HEK293 (cell line): ENCODE data around the gene CEP44.

Experiments used
- CTCF ChIA-PET: fragments of 350-600 bp; formaldehyde crosslinking; extraction: SDS; loops from one replicate; lab custom pipeline; 2021; ENCODE audit warnings: antibody characterized with exemption; lab: Yijun Ruan, JAX
- POLR2A ChIA-PET: fragments of 300-600 bp; formaldehyde crosslinking; extraction: SDS; loops from one replicate; lab custom pipeline; 2020; ENCODE audit warnings: antibody characterized with exemption, inconsistent platforms; lab: Yijun Ruan, JAX
- H3K27ac ChIP-seq: fragments of 200-500 bp; sonication (Bioruptor generic); 2 replicates; pipeline ENCODE4 v1.5.1; 2014; ENCODE audit warnings: low read depth, low read length, control low read depth, inconsistent platforms; ENCODE audit errors: extremely low read depth
- H3K36me3 ChIP-seq, 2 experiments: fragments of 200-500 bp in 1 of 2; sonication (Bioruptor generic) in 1 of 2; 1 replicate in 1 of 2; 2 replicates in 1 of 2; pipeline ENCODE4 v1.5.1; 2014 to 2017; ENCODE audit warnings: inconsistent platforms in 2 of 2, low read length in 2 of 2; ENCODE audit not compliant: control insufficient read depth in 2 of 2, insufficient read depth in 1 of 2
- H3K4me1 ChIP-seq: fragments of 200-500 bp; sonication (Bioruptor generic); 2 replicates; pipeline ENCODE4 v1.5.1; 2014; ENCODE audit warnings: mild to moderate bottlenecking, low read length, inconsistent platforms; ENCODE audit not compliant: control insufficient read depth, insufficient read depth
- H3K4me3 ChIP-seq: 2 replicates; pipeline ENCODE4 v1.5.1; 2011; ENCODE audit warnings: low read depth, mild to moderate bottlenecking, control low read depth, low read length, moderate library complexity
- H3K9me3 ChIP-seq: fragments of 200-500 bp; sonication (Bioruptor generic); 2 replicates; pipeline ENCODE4 v1.5.1; 2014; ENCODE audit warnings: low read depth, low read length, inconsistent platforms; ENCODE audit not compliant: control insufficient read depth, insufficient read depth
- ZNF544 ChIP-seq: fragments of 450-650 bp; formaldehyde crosslinking; IDR thresholded peaks from 2 replicates; pipeline ENCODE4 v1.5.0; 2017; ENCODE audit warnings: missing biosample characterization, missing genetic modification characterization
- ZNF768 ChIP-seq: fragments of 450-650 bp; formaldehyde crosslinking; IDR thresholded peaks from 2 replicates; pipeline ENCODE4 v1.5.1; 2018; ENCODE audit warnings: missing biosample characterization, mild to moderate bottlenecking, missing genetic modification characterization
- ZNF792 ChIP-seq: fragments of 450-650 bp; formaldehyde crosslinking; IDR thresholded peaks from 2 replicates; pipeline ENCODE4 v1.5.1; 2016; ENCODE audit warnings: missing biosample characterization, missing genetic modification characterization
- TF ChIP-seq, protein P1 (sequence below): fragments of 450-650 bp; formaldehyde crosslinking; IDR thresholded peaks from 2 replicates; pipeline ENCODE4 v1.5.1; 2017; ENCODE audit warnings: missing biosample characterization, missing genetic modification characterization
- TF ChIP-seq, protein P2 (sequence below): fragments of 450-650 bp; formaldehyde crosslinking; IDR thresholded peaks from 2 replicates; pipeline ENCODE4 v1.5.1; 2017; ENCODE audit warnings: missing biosample characterization, missing genetic modification characterization
- TF ChIP-seq, protein P3 (sequence below): fragments of 450-650 bp; formaldehyde crosslinking; IDR thresholded peaks from 2 replicates; pipeline ENCODE4 v1.5.1; 2016; ENCODE audit warnings: missing biosample characterization, missing genetic modification characterization, borderline replicate concordance
- TF ChIP-seq, protein P4 (sequence below): fragments of 450-650 bp; formaldehyde crosslinking; IDR thresholded peaks from 2 replicates; pipeline ENCODE4 v1.5.1; 2016; ENCODE audit warnings: missing biosample characterization, missing genetic modification characterization

Gene CEP44

DNA sequence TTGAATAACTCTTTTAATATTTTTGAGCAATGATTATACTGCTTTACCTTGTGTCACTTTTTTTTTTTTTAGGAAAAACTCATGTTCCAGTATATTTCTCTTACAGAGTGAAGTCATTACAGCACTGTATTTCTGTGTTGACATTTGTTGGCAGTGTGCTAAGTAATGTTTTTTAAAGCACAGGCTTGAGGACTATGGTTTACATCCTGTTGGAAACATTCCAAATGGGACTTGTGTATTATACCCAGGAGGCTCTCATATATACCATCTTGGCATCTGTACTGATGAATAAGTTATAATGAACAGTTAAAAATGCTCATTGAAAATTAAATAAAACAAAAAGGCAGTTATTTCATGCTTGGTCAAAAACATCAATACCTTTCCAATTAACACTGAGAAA, 33.8 kb downstream of the CEP44 start:
- CTCF ChIA-PET, result no interaction called here

More for the DNA sequence above, 33.8 kb downstream of the CEP44 start:
- Histone ChIP-seq H3K4me1 (peaks cover 3% of the 10 kb centered on the region; the same call in 1 of the 2 replicates), H3K4me3 (no peak overlapping the region), H3K9me3 (no peaks in the 10 kb centered on the region), H3K27ac (no peak overlapping the region), H3K36me3 (peaks cover 0 to 27% of the 10 kb centered on the region in 2 experiments; a peak in 1 of 3 replicates)
- TF ChIP-seq, protein P1, sequence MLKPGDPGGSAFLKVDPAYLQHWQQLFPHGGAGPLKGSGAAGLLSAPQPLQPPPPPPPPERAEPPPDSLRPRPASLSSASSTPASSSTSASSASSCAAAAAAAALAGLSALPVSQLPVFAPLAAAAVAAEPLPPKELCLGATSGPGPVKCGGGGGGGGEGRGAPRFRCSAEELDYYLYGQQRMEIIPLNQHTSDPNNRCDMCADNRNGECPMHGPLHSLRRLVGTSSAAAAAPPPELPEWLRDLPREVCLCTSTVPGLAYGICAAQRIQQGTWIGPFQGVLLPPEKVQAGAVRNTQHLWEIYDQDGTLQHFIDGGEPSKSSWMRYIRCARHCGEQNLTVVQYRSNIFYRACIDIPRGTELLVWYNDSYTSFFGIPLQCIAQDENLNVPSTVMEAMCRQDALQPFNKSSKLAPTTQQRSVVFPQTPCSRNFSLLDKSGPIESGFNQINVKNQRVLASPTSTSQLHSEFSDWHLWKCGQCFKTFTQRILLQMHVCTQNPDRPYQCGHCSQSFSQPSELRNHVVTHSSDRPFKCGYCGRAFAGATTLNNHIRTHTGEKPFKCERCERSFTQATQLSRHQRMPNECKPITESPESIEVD, result peak; percentile 39; the same call in 1 of the 2 replicates
- TF ChIP-seq, protein P2, sequence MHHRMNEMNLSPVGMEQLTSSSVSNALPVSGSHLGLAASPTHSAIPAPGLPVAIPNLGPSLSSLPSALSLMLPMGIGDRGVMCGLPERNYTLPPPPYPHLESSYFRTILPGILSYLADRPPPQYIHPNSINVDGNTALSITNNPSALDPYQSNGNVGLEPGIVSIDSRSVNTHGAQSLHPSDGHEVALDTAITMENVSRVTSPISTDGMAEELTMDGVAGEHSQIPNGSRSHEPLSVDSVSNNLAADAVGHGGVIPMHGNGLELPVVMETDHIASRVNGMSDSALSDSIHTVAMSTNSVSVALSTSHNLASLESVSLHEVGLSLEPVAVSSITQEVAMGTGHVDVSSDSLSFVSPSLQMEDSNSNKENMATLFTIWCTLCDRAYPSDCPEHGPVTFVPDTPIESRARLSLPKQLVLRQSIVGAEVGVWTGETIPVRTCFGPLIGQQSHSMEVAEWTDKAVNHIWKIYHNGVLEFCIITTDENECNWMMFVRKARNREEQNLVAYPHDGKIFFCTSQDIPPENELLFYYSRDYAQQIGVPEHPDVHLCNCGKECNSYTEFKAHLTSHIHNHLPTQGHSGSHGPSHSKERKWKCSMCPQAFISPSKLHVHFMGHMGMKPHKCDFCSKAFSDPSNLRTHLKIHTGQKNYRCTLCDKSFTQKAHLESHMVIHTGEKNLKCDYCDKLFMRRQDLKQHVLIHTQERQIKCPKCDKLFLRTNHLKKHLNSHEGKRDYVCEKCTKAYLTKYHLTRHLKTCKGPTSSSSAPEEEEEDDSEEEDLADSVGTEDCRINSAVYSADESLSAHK (tag by site-specific recombination), result no peak
- TF ChIP-seq ZNF544 (tag by site-specific recombination) (no peak), ZNF768 (tag by site-specific recombination) (no peak), ZNF792 (tag by site-specific recombination) (no peak)
- TF ChIP-seq, protein P3, sequence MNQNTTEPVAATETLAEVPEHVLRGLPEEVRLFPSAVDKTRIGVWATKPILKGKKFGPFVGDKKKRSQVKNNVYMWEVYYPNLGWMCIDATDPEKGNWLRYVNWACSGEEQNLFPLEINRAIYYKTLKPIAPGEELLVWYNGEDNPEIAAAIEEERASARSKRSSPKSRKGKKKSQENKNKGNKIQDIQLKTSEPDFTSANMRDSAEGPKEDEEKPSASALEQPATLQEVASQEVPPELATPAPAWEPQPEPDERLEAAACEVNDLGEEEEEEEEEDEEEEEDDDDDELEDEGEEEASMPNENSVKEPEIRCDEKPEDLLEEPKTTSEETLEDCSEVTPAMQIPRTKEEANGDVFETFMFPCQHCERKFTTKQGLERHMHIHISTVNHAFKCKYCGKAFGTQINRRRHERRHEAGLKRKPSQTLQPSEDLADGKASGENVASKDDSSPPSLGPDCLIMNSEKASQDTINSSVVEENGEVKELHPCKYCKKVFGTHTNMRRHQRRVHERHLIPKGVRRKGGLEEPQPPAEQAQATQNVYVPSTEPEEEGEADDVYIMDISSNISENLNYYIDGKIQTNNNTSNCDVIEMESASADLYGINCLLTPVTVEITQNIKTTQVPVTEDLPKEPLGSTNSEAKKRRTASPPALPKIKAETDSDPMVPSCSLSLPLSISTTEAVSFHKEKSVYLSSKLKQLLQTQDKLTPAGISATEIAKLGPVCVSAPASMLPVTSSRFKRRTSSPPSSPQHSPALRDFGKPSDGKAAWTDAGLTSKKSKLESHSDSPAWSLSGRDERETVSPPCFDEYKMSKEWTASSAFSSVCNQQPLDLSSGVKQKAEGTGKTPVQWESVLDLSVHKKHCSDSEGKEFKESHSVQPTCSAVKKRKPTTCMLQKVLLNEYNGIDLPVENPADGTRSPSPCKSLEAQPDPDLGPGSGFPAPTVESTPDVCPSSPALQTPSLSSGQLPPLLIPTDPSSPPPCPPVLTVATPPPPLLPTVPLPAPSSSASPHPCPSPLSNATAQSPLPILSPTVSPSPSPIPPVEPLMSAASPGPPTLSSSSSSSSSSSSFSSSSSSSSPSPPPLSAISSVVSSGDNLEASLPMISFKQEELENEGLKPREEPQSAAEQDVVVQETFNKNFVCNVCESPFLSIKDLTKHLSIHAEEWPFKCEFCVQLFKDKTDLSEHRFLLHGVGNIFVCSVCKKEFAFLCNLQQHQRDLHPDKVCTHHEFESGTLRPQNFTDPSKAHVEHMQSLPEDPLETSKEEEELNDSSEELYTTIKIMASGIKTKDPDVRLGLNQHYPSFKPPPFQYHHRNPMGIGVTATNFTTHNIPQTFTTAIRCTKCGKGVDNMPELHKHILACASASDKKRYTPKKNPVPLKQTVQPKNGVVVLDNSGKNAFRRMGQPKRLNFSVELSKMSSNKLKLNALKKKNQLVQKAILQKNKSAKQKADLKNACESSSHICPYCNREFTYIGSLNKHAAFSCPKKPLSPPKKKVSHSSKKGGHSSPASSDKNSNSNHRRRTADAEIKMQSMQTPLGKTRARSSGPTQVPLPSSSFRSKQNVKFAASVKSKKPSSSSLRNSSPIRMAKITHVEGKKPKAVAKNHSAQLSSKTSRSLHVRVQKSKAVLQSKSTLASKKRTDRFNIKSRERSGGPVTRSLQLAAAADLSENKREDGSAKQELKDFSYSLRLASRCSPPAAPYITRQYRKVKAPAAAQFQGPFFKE (tag by site-specific recombination), result no peak
- TF ChIP-seq, protein P4, sequence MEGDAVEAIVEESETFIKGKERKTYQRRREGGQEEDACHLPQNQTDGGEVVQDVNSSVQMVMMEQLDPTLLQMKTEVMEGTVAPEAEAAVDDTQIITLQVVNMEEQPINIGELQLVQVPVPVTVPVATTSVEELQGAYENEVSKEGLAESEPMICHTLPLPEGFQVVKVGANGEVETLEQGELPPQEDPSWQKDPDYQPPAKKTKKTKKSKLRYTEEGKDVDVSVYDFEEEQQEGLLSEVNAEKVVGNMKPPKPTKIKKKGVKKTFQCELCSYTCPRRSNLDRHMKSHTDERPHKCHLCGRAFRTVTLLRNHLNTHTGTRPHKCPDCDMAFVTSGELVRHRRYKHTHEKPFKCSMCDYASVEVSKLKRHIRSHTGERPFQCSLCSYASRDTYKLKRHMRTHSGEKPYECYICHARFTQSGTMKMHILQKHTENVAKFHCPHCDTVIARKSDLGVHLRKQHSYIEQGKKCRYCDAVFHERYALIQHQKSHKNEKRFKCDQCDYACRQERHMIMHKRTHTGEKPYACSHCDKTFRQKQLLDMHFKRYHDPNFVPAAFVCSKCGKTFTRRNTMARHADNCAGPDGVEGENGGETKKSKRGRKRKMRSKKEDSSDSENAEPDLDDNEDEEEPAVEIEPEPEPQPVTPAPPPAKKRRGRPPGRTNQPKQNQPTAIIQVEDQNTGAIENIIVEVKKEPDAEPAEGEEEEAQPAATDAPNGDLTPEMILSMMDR (tag by site-specific recombination), result no peak
- POLR2A ChIA-PET, result no interaction called here
